Epithelial cell of proximal tubule (primary cell): ENCODE data around the gene PIGU. TPM values are rescaled to one million over a fixed set of nuclear protein-coding genes. Genes with fewer than 3 reads are reported as not detected.

Experiments
- DNase-seq: peaks from one replicate; pipeline ENCODE4 v3.0.0-alpha.2; 2011; ENCODE audit warnings: low read depth
- H3K4me3 ChIP-seq: 2 replicates; pipeline ENCODE4 v1.5.1; 2011; ENCODE audit warnings: low read depth, mild to moderate bottlenecking, low read length
- CTCF ChIP-seq: conservative IDR thresholded peaks from 2 replicates; pipeline ENCODE4 v1.5.1; 2012; ENCODE audit warnings: low read depth, mild to moderate bottlenecking, low read length
- total RNA-seq: library from RNA; depleted of rRNA; stranded (reverse); fragments of >200 nt; gene quantifications from 2 replicates; pipeline ENCODE4 v1.2.3, GENCODE V29; 2015

PIGU gene
- total RNA-seq, 1 donor from 2014 or later: 30.2 TPM

- H3K4me3 ChIP-seq: no peak overlapping the region
- no peak for DNase-seq
- TF ChIP-seq CTCF: no peak
These were observed 123.5 kb downstream of the PIGU start for GRCh38 chr20:34553366-34553867.

DNA sequence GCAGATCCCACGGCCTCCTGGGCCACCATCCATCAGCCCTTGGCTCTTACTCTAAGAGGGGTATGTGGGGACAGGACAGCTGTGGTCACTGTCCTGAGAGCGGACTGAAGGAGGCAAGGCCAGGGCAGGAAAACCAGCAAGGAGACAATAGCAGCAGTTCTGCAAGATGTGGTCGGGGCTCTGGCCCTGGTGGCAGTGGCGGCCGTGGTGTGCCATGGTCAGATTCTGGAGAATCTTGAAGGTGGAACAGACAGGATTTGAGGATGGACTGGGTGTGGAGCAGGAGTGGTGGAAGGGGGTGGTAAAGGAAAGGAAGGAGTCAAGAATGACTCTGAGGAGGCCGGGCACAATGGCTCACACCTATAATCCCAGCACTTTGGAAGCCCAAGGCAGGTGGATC is 124.3 kb downstream of the PIGU start:
- TF ChIP-seq CTCF: no peak
- DNase-seq: no peak
- H3K4me3 ChIP-seq: no peak overlapping the region

GRCh38 chr20:34549929-34550305 is 127.0 kb downstream of the PIGU start:
- DNase-seq: no peak
- no peak overlapping the region for H3K4me3 ChIP-seq
- no peak for TF ChIP-seq CTCF

DNA sequence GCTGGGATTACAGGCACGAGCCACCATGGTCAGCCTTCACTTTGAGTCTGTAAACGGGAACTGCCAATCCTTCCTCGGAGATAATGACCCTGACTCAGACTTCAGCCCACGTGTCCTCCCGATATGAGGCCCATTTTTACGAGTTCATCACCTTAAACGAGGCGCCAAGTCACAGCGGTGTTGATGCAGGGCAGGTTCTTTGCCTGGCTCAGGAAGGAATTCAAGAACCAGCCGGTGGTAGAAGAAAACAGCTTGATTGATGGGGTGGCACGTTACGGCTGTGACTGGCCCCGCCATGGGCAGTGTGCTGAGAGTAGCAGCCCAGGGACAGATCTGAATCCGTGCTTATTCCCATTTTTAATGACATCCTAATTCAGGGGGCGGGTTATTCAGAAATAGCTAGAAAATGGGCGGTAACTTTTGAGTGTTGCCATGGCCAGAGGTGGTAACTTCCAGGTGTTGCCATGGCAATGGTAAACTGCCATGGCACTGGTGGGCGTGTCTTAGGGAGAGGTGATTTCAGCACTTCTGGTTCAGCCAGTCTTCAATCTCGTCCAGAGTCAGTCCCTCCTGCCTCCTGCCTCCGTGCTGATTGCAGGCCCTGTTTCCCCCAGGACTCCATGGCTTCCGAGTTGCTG is 127.5 kb downstream of the PIGU start:
- DNase-seq: no peak
- no peak overlapping the region for H3K4me3 ChIP-seq
- no peak for TF ChIP-seq CTCF

GRCh38 chr20:34547844-34548613 is 128.9 kb downstream of the PIGU start:
- no peak for DNase-seq
- TF ChIP-seq CTCF: no peak
- H3K4me3 ChIP-seq: no peak overlapping the region

DNA sequence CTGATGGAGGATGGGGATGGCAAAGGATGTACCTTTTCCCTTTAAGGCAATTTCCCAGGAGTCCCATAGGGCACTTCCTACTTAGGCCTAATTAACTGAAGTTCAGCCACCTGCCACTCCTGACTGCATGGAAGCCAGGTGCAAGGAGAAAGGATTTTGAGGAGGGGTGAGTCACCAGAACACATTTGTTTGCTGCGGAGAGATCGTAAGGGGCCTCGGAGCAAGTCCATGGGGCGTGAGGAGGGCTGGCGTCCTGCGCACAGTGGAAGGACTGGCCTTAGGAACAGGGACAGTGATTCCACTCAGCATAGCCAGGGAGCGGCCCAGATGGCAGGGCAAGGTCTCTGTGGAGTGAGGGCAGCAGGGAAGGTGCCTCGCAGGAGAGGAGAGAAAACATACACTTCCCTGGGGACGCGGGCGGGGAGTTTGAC is 130.1 kb downstream of the PIGU start:
- no peak for TF ChIP-seq CTCF
- DNase-seq: no peak
- no peak overlapping the region for H3K4me3 ChIP-seq
